Measurements from ENCODE around the gene NLK.

- TF ChIP-seq CTCF (IDR thresholded peaks at IDR 0.05) (no peak), POLR2A (IDR thresholded peaks at IDR 0.05) (no peak)
Measured at GRCh38 chr17:28074010-28074409, 31.5 kb downstream of the NLK start.
